ENCODE results near the gene HOXD8. TPM values are rescaled to one million over a fixed set of nuclear protein-coding genes. Genes with fewer than 3 reads are reported as not detected.

HOXD8 gene
- total RNA-seq, 1 experiment from 2014 or later: 0.39 TPM

- no peak for DNase-seq
Measured at GRCh38 chr2:176146101-176146500, 16.6 kb downstream of the HOXD8 start.

DNA sequence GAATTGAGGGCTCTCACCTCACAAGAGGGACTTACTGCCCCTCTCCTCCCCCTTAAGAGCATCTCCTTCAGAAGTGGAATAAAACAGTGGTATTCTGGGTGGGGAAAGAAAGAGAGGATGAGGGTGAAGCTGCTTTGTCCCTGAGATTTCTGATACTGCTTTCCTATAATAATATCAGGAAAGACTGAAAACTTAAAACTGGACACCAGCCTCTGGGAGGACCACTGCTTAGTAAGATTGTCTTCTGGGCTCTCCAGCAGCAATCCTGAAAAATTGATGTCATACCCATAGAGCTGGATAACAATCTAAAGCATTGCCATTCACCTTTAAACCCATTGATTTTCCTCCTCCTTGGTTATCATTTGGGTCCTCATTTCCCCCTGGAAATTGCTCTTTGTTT, 17.1 kb downstream of the HOXD8 start:
- Histone ChIP-seq H3K4me3 (no peak overlapping the region), H3K27me3 (ENCODE audit: insufficient read depth, low read depth) (peaks cover 81% of the 10 kb centered on the region), H2AFZ (no peak overlapping the region), H3K9me3 (ENCODE audit: insufficient read depth, low read depth) (no peaks in the 10 kb centered on the region), H3K36me3 (ENCODE audit: low read depth) (no peaks in the 10 kb centered on the region), H3F3A (ENCODE audit: insufficient read depth, low read depth) (no peaks in the 10 kb centered on the region), H3K79me2 (ENCODE audit: low read depth) (no peaks in the 10 kb centered on the region), H3K4me1 (replicated peaks; ENCODE audit: insufficient read depth) (no peaks in the 10 kb centered on the region), H3K9me2 (ENCODE audit: insufficient read depth) (no peaks in the 10 kb centered on the region), H3K4me2 (no peak overlapping the region), H4K20me1 (ENCODE audit: insufficient read depth) (no peaks in the 10 kb centered on the region), H3K27ac (no peak overlapping the region)
- no TSS peak for BruUV-seq (replicated peaks)
- CTCF ChIA-PET: no interaction called here
- POLR2A ChIA-PET (ENCODE audit: unreplicated experiment): no interaction called here
- no peak for DNase-seq
- intact Hi-C loops (cut with micrococcal nuclease; ENCODE audit: unreplicated experiment): no loop called here
- TF ChIP-seq EZH2 (IDR thresholded peaks at IDR 0.05; ENCODE audit: low read depth) (no peak), CTCF (conservative IDR thresholded peaks at IDR 0.05) (no peak)

More at GRCh38 chr2:176146101-176146500, 16.6 kb downstream of the HOXD8 start:
- Histone ChIP-seq H3K9me2 (ENCODE audit: insufficient read depth) (no peaks in the 10 kb centered on the region), H2AFZ (no peak overlapping the region), H3K36me3 (ENCODE audit: low read depth) (no peaks in the 10 kb centered on the region), H3K4me3 (no peak overlapping the region), H3F3A (ENCODE audit: insufficient read depth, low read depth) (no peaks in the 10 kb centered on the region), H3K79me2 (ENCODE audit: low read depth) (no peaks in the 10 kb centered on the region), H4K20me1 (ENCODE audit: insufficient read depth) (no peaks in the 10 kb centered on the region), H3K27me3 (ENCODE audit: insufficient read depth, low read depth) (peaks cover 76% of the 10 kb centered on the region), H3K4me2 (no peak overlapping the region), H3K27ac (no peak overlapping the region), H3K4me1 (replicated peaks; ENCODE audit: insufficient read depth) (no peaks in the 10 kb centered on the region), H3K9me3 (ENCODE audit: insufficient read depth, low read depth) (no peaks in the 10 kb centered on the region)
- intact Hi-C loops (cut with micrococcal nuclease; ENCODE audit: unreplicated experiment): no loop called here
- no peak for TF ChIP-seq CTCF (conservative IDR thresholded peaks at IDR 0.05)
- no peak for TF ChIP-seq EZH2 (IDR thresholded peaks at IDR 0.05; ENCODE audit: low read depth)
- CTCF ChIA-PET: no interaction called here
- POLR2A ChIA-PET (ENCODE audit: unreplicated experiment): no interaction called here
- BruUV-seq (replicated peaks): no TSS peak

DNA sequence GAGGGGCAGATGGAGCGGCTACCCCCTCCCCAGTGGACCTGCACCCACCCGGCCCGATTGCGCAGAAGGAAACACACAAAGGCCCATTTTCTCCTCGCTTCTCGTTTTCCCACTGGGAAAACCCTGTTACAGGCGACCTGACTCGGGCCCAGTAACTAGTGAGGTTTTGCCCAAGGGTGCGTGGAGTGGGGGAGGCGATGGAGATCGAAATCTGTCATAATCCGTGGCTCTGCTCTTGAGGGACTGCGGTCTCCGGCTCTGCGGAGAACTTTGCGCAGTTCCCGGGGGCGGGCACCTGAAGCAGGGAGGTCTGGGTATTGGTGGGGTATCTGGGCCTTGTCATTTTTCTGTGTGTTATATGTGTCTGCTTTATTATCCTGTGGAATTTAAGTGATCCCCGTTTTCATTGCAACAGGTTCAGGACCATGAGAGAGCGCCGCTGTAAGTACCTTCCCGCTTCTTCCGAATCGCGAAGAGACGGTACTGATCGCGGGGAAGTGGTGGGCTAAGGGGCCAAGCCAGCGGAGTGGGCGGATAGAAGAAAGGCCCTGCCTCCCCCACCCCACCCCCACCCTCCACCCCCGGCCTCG, 17.8 kb downstream of the HOXD8 start:
- TF ChIP-seq EZH2 (IDR thresholded peaks at IDR 0.05; ENCODE audit: low read depth): no peak
- TF ChIP-seq CTCF (conservative IDR thresholded peaks at IDR 0.05): no peak
- CTCF ChIA-PET: no interaction called here
- H3K36me3 ChIP-seq (ENCODE audit: low read depth): no peaks in the 10 kb centered on the region
- no peaks in the 10 kb centered on the region for H3K4me1 ChIP-seq (replicated peaks; ENCODE audit: insufficient read depth)
- no peak overlapping the region for H3K4me3 ChIP-seq
- no peak for DNase-seq
- H3K79me2 ChIP-seq (ENCODE audit: low read depth): no peaks in the 10 kb centered on the region
- no peak overlapping the region for H2AFZ ChIP-seq
- H3K9me3 ChIP-seq (ENCODE audit: insufficient read depth, low read depth): no peaks in the 10 kb centered on the region
- no peak overlapping the region for H3K27ac ChIP-seq
- no TSS peak for BruUV-seq (replicated peaks)
- POLR2A ChIA-PET (ENCODE audit: unreplicated experiment): no interaction called here
- H3F3A ChIP-seq (ENCODE audit: insufficient read depth, low read depth): no peaks in the 10 kb centered on the region
- no peaks in the 10 kb centered on the region for H3K9me2 ChIP-seq (ENCODE audit: insufficient read depth)
- no peaks in the 10 kb centered on the region for H4K20me1 ChIP-seq (ENCODE audit: insufficient read depth)
- H3K27me3 ChIP-seq (ENCODE audit: insufficient read depth, low read depth): peaks cover 85% of the 10 kb centered on the region
- no peak overlapping the region for H3K4me2 ChIP-seq
- intact Hi-C loops (cut with micrococcal nuclease; ENCODE audit: unreplicated experiment): no loop called here
